Activated CD4-positive, alpha-beta T cell treated with anti-CD3 and anti-CD28 coated beads for 48 hours (primary cell): ENCODE results near the gene RABIF.
"Not testable (repeated sequence)": the region's sequence is repeated elsewhere in the genome, so short reads cannot be mapped to it uniquely, and the experiment has no call there.

ENCODE experiments used
- DNase-seq: peaks from one replicate; pipeline ENCODE4 v3.0.0-alpha.2; 2020

RABIF gene

GRCh38 chr1:202888531-202889360, at the start of gene RABIF:
Gene RABIF (minus strand): TSS chr1:202889149. CDS start chr1:202889098, 51 bp downstream.
- DNase-seq: peak; percentile 98

GRCh38 chr1:202938287-202938925, 49.5 kb upstream of the RABIF start:
- no peak for DNase-seq

- DNase-seq: not testable (repeated sequence)
These were observed 47.5 kb upstream of the RABIF start for GRCh38 chr1:202936409-202936808.

- no peak for DNase-seq
These were observed 46.9 kb upstream of the RABIF start for GRCh38 chr1:202935844-202936243.

GRCh38 chr1:202934755-202935154, 45.8 kb upstream of the RABIF start:
- DNase-seq: no peak

- DNase-seq: no peak
These were observed 43.5 kb upstream of the RABIF start for GRCh38 chr1:202932476-202932875.

GRCh38 chr1:202926581-202927491, 37.9 kb upstream of the RABIF start, which contains the start of gene KLHL12:
Gene KLHL12 (minus strand): TSS chr1:202927234. CDS start chr1:202925162, 2,072 bp downstream.
- peak; percentile 97 for DNase-seq

- no peak for DNase-seq
These were observed 34.6 kb upstream of the RABIF start for GRCh38 chr1:202923533-202923932.

GRCh38 chr1:202919615-202920014, 30.7 kb upstream of the RABIF start:
- no peak for DNase-seq

- no peak for DNase-seq
These were observed 26.2 kb upstream of the RABIF start for GRCh38 chr1:202915146-202915545.

- DNase-seq: not testable (repeated sequence)
These were observed 23.5 kb upstream of the RABIF start for GRCh38 chr1:202912476-202912875.

- no peak for DNase-seq
These were observed 20.5 kb upstream of the RABIF start for GRCh38 chr1:202909494-202909893.

GRCh38 chr1:202908998-202909397, 20.0 kb upstream of the RABIF start:
- no peak for DNase-seq

GRCh38 chr1:202905331-202905730, 16.4 kb upstream of the RABIF start:
- no peak for DNase-seq

GRCh38 chr1:202903808-202904207, 14.9 kb upstream of the RABIF start:
- DNase-seq: not testable (repeated sequence)

- DNase-seq: no peak
These were observed 12.6 kb upstream of the RABIF start for GRCh38 chr1:202901555-202901954.

GRCh38 chr1:202892501-202892900, 3.6 kb upstream of the RABIF start:
- no peak for DNase-seq

- no peak for DNase-seq
These were observed 1.4 kb upstream of the RABIF start for GRCh38 chr1:202890392-202890791.

GRCh38 chr1:202888221-202888530, 773 bp downstream of the RABIF start:
- no peak for DNase-seq

GRCh38 chr1:202880961-202881460, 7.9 kb downstream of the RABIF start:
- no peak for DNase-seq

GRCh38 chr1:202880062-202880461, 8.9 kb downstream of the RABIF start:
- no peak for DNase-seq

GRCh38 chr1:202879128-202879527, 9.8 kb downstream of the RABIF start:
- DNase-seq: no peak

- DNase-seq: no peak
These were observed 15.9 kb downstream of the RABIF start for GRCh38 chr1:202873026-202873425.
